Measurements from ENCODE around the gene MET. TPM values are rescaled to one million over a fixed set of nuclear protein-coding genes. Genes with fewer than 3 reads are reported as not detected.

MET gene
- polyA plus RNA-seq, 2 of the 4 experiments (the other 2 are of a cell fraction) = 72.3 to 165 TPM

DNA sequence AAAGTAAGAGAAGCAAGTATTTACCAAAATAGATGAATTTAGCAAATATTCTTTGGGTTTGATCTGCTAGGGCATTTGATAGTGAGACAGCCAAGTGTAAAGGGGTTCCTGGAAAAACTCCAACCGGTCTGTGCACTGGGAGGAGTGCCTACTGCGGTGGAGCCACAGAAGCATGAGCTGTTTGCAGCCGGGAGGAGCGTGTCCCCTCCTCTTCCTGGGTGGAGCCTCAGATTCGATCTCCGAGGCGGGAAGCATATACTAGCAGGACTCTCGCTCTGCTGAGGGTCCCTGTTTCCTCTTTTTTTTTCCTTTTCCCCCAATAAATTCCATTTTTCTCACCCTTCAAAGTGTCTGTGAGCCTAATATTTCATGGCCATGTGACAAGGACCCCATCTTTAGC is 45.1 kb upstream of the MET start:
- Histone ChIP-seq H3K27ac (0 out of 6 replicates have a peak overlapping the region, but pooled peaks of 1 of the 2 experiments have one; percentile 10), H3K4me2 (no peak overlapping the region), H3K9me3 (no peaks in the 10 kb centered on the region), H3K4me3 (no peak overlapping the region), H3K4me1 (peaks cover 38% of the 10 kb centered on the region)
- CTCF ChIA-PET = interaction anchor here (1.3 to 1.5 kb wide), 3 partner anchors 28 to 38 kb away, joined by 3 to 9 read pairs (median 4); no protein-coding TSS in a partner anchor
- TF ChIP-seq NPAS2 (CRISPR knock-in tag; IDR thresholded peaks at IDR 0.05; ENCODE audit: borderline replicate concordance) (no peak), MYC (IDR thresholded peaks at IDR 0.05; ENCODE audit: borderline replicate concordance, low read length) (no peak), EP300 (IDR thresholded peaks at IDR 0.05) (no peak), POLR2AphosphoS2 (conservative IDR thresholded peaks at IDR 0.05; ENCODE audit: low read length) (no peak), RCOR1 (IDR thresholded peaks at IDR 0.05; ENCODE audit: low read depth, low read length) (no peak), JUNB (IDR thresholded peaks at IDR 0.05) (no peak), HOXB13 (CRISPR knock-in tag; IDR thresholded peaks at IDR 0.05; ENCODE audit: low read depth) (no peak), CHD4 (IDR thresholded peaks at IDR 0.05; ENCODE audit: borderline replicate concordance) (no peak), MAFK (IDR thresholded peaks at IDR 0.05; ENCODE audit: partially characterized antibody) (no peak), ZSCAN20 (CRISPR knock-in tag; IDR thresholded peaks at IDR 0.05) (no peak), HOXA7 (CRISPR knock-in tag; IDR thresholded peaks at IDR 0.05) (no peak), KDM5A (IDR thresholded peaks at IDR 0.05) (no peak), CHD2 (IDR thresholded peaks at IDR 0.05; ENCODE audit: low read length, partially characterized antibody) (no peak), JUN (IDR thresholded peaks at IDR 0.05) (no peak)
- TF ChIP-seq, protein P1, sequence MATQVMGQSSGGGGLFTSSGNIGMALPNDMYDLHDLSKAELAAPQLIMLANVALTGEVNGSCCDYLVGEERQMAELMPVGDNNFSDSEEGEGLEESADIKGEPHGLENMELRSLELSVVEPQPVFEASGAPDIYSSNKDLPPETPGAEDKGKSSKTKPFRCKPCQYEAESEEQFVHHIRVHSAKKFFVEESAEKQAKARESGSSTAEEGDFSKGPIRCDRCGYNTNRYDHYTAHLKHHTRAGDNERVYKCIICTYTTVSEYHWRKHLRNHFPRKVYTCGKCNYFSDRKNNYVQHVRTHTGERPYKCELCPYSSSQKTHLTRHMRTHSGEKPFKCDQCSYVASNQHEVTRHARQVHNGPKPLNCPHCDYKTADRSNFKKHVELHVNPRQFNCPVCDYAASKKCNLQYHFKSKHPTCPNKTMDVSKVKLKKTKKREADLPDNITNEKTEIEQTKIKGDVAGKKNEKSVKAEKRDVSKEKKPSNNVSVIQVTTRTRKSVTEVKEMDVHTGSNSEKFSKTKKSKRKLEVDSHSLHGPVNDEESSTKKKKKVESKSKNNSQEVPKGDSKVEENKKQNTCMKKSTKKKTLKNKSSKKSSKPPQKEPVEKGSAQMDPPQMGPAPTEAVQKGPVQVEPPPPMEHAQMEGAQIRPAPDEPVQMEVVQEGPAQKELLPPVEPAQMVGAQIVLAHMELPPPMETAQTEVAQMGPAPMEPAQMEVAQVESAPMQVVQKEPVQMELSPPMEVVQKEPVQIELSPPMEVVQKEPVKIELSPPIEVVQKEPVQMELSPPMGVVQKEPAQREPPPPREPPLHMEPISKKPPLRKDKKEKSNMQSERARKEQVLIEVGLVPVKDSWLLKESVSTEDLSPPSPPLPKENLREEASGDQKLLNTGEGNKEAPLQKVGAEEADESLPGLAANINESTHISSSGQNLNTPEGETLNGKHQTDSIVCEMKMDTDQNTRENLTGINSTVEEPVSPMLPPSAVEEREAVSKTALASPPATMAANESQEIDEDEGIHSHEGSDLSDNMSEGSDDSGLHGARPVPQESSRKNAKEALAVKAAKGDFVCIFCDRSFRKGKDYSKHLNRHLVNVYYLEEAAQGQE (IDR thresholded peaks at IDR 0.05) = no peak
- TF ChIP-seq, protein P2, sequence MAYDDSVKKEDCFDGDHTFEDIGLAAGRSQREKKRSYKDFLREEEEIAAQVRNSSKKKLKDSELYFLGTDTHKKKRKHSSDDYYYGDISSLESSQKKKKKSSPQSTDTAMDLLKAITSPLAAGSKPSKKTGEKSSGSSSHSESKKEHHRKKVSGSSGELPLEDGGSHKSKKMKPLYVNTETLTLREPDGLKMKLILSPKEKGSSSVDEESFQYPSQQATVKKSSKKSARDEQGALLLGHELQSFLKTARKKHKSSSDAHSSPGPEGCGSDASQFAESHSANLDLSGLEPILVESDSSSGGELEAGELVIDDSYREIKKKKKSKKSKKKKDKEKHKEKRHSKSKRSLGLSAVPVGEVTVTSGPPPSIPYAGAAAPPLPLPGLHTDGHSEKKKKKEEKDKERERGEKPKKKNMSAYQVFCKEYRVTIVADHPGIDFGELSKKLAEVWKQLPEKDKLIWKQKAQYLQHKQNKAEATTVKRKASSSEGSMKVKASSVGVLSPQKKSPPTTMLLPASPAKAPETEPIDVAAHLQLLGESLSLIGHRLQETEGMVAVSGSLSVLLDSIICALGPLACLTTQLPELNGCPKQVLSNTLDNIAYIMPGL (CRISPR knock-in tag; IDR thresholded peaks at IDR 0.05; ENCODE audit: borderline replicate concordance) = no peak
- TF ChIP-seq, protein P3, sequence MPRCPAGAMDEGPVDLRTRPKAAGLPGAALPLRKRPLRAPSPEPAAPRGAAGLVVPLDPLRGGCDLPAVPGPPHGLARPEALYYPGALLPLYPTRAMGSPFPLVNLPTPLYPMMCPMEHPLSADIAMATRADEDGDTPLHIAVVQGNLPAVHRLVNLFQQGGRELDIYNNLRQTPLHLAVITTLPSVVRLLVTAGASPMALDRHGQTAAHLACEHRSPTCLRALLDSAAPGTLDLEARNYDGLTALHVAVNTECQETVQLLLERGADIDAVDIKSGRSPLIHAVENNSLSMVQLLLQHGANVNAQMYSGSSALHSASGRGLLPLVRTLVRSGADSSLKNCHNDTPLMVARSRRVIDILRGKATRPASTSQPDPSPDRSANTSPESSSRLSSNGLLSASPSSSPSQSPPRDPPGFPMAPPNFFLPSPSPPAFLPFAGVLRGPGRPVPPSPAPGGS (IDR thresholded peaks at IDR 0.05) = no peak
- TF ChIP-seq, protein P4, sequence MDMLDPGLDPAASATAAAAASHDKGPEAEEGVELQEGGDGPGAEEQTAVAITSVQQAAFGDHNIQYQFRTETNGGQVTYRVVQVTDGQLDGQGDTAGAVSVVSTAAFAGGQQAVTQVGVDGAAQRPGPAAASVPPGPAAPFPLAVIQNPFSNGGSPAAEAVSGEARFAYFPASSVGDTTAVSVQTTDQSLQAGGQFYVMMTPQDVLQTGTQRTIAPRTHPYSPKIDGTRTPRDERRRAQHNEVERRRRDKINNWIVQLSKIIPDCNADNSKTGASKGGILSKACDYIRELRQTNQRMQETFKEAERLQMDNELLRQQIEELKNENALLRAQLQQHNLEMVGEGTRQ (IDR thresholded peaks at IDR 0.05) = no peak
- TF ChIP-seq, protein P5, sequence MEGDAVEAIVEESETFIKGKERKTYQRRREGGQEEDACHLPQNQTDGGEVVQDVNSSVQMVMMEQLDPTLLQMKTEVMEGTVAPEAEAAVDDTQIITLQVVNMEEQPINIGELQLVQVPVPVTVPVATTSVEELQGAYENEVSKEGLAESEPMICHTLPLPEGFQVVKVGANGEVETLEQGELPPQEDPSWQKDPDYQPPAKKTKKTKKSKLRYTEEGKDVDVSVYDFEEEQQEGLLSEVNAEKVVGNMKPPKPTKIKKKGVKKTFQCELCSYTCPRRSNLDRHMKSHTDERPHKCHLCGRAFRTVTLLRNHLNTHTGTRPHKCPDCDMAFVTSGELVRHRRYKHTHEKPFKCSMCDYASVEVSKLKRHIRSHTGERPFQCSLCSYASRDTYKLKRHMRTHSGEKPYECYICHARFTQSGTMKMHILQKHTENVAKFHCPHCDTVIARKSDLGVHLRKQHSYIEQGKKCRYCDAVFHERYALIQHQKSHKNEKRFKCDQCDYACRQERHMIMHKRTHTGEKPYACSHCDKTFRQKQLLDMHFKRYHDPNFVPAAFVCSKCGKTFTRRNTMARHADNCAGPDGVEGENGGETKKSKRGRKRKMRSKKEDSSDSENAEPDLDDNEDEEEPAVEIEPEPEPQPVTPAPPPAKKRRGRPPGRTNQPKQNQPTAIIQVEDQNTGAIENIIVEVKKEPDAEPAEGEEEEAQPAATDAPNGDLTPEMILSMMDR (IDR thresholded peaks at IDR 0.05) = no peak
- ATAC-seq (no peak), DNase-seq (ENCODE audit: low read depth in 1 of 2, low spot score in 1 of 2) (no peak), FAIRE-seq (no peak)
- WGBS (ENCODE audit: missing lambda C conversion rate) = 93% methylated on average over 8 of the region's 8 CpGs
- POLR2A ChIA-PET = no interaction called here

All from A549 (cell line).